GM19099 (cell line): Measurements from ENCODE around the gene MRPL53.

Experiments used
- POLR2A ChIP-seq: IDR thresholded peaks from 3 replicates; pipeline ENCODE4 v1.6.1; 2011; ENCODE audit warnings: low read depth; ENCODE audit not compliant: insufficient read length; ENCODE audit errors: extremely low read depth

MRPL53 gene

DNA sequence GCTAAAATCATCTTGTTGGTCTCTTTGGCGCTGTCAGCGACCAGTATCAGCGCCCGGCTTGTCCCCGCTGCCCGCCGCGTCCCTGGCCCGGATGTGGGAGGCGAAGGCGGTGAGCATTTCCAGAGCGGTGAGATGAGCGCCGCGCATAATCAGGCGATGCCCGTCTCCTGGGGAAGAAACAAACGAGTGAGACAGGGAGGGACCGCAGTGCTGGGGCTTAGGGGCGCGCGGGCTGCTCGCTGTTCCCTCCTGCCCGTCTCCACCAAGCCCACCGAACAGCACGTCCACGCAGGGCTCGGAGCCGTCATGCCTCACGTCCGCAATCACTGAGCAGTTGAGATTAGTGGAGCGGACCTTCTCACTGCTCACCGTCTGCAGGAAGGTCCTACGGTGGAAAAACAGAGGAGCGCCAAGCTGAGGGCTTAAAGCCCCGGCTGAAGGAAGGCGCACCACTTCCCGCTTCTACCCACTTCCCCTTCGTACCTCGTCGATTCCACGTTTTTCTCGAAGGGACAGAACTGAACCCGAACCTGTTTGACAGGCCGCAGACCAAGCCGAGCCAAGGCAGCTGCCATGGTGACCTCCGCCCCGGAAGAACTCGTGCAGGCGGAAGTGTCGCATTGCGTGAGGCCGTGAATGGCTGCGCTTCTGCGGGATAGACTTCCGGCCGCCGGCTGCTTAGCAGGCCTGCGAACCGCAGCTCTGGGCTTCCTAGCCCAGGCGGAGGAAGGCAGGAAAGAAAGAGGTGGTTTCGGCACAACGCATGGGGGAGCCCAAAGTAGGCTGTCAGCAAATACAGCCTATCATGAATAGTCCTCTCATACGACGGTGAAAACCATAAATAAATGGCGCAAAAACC, at the start of gene MRPL53:
Gene MRPL53 (minus strand): TSS at position 595 of the 859 bp plus-strand sequence. CDS start 20 bp downstream, at position 575.
- peak; percentile 91 for TF ChIP-seq POLR2A

DNA sequence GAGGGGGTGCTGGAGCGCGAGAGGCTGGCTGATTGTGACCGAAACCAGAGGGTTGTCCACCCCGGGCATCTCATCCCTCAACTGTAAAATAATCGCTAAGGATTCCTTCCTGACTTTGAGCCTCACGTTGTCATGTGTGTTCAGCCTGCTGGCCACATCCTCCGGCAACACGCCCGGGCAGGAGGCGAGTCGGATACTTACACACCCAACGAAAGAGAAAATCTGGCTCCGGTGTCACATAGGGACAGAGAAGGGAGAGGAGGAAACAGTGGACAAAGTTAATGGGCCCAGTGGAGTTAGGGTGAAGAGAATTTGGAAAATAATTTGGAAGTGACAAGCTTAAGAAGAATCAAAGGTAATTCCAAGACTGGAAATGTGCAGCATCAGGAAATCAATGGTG, 44.2 kb upstream of the MRPL53 start:
- no peak for TF ChIP-seq POLR2A

DNA sequence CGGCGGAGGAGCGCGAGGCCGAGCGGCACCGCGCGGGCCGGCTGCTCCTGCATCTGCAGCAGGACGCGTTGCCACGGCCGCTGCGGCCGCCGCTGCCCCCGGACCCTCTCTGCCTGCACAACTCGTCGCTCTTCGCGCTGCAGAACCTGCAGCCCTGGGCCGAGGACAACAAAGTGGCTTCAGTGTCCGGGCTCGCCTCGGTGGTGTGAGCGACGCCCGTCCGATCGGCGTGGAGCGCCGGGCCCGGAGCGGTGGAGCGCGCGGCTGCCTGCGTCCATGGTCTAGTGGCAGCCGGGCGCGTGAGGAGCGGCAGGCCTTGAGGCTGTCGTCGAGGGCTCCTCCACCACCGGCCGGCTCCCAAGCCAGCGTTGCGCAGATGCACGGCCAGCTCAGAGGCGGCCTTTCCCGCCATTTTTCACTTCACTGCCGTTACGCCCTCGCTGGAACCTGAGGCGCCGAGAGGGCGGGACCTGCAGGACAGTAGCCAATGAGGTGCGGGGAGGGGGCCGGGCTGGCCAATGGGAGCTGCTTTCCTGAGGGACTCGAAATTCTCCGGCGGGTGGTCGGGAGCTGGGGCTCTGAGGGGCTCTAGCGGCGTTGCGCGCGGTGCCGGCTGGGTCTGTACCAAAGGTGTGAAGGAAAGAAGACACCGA, 43.6 kb upstream of the MRPL53 start:
- TF ChIP-seq POLR2A = no peak

DNA sequence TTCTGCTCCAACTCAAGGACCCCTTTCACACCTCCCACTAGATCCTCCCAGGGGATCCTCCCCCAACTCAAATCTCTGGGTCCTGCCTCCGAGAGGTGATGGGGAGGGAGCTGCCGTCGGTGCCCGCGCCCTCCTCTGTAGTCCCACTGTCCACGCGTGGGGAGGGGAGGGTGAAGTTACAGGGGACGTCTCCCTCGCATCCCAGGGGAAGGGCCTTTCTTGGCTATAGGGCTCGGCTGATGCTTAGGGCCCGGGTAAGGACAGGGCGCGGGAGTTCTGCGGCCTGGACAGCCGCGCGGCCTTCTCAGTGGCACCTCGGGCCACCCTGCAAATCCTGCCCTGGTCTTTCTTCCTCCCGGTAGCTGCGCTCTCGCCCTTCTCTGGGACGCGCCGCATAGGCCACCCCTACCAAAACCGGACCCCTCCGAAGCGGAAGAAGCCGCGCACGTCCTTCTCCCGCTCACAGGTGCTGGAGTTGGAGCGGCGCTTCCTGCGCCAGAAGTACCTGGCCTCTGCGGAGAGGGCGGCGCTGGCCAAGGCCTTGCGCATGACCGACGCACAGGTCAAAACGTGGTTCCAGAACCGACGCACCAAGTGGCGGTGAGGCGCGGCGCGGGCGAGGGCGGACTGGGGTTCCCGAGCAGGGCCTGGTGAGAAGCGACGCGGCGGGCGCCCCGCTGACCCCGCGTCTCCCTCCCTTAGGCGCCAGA, 42.9 kb upstream of the MRPL53 start:
- no peak for TF ChIP-seq POLR2A

DNA sequence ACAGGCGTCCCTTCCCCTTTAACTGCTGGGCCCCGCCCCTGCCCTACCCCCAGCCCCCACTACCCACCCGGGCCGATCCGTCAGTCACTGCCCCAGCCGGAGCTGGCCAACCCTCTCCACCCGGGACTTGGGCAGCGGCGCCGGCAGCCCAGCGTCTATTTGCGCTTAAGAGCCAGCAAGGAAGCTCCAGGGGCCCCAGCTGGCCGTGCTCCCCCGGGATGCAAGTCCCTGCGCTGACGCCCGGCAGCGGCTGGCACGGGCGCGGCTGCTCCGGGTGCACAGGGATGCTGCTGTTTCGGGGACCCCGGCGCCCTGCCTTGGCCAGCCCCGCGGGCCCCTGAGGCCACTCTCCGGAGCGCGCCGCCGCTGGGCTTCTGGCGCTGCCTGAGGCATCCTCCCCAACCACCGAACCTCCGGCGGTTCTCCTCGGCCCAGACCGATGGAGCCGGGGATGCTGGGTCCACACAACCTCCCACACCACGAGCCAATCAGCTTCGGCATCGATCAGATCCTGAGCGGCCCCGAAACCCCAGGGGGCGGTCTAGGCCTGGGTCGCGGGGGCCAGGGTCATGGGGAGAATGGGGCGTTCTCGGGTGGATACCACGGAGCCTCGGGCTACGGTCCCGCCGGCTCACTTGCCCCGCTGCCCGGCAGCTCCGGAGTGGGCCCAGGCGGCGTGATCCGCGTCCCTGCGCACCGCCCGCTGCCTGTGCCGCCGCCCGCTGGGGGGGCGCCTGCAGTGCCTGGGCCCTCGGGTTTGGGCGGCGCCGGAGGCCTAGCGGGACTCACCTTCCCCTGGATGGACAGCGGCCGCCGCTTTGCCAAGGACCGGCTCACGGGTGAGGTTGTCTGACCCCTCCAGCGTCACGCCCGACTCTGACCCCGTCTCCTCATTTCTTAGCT, 42.1 kb upstream of the MRPL53 start, which contains the start of gene TLX2:
Gene TLX2 (plus strand): TSS at position 83 of the 903 bp plus-strand sequence. CDS start 357 bp downstream, at position 440.
- TF ChIP-seq POLR2A = no peak

DNA sequence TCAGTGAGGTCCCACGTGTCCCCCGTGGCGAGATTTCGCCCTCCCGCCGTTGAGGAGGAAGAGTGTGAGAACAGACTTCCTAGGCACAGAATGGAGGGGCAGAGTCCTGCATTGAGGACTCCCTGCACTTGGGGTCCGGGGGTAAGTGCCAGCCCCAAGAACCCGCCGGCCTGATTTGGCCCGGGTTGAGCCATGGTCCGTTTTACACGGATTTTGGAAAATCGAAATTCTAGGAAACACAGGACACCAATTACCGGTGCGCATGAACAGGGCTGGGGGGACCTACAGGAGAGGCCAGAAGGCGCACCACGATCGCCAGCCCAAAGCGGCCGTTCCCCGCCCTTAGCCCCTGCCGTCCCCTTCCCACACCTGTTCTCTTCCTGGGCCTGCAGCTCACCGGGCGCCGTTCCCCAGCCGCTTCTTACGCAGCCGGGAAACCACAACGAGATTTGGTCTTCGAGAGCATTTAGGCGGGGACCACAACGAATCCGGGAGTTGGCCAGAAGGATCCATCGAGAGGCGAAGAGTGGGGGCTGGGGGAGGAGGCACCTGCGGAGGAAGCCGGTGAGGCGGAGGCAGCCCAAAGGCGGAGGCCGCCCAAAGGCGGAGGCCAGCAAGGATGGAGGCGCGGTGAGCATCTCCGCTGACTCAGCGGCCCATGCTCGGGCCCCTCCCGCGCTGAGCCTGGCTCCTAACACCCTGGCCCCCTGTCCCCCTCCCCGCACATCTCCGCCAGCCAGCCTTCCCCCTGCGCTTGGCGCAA, 41.3 kb upstream of the MRPL53 start:
- no peak for TF ChIP-seq POLR2A

DNA sequence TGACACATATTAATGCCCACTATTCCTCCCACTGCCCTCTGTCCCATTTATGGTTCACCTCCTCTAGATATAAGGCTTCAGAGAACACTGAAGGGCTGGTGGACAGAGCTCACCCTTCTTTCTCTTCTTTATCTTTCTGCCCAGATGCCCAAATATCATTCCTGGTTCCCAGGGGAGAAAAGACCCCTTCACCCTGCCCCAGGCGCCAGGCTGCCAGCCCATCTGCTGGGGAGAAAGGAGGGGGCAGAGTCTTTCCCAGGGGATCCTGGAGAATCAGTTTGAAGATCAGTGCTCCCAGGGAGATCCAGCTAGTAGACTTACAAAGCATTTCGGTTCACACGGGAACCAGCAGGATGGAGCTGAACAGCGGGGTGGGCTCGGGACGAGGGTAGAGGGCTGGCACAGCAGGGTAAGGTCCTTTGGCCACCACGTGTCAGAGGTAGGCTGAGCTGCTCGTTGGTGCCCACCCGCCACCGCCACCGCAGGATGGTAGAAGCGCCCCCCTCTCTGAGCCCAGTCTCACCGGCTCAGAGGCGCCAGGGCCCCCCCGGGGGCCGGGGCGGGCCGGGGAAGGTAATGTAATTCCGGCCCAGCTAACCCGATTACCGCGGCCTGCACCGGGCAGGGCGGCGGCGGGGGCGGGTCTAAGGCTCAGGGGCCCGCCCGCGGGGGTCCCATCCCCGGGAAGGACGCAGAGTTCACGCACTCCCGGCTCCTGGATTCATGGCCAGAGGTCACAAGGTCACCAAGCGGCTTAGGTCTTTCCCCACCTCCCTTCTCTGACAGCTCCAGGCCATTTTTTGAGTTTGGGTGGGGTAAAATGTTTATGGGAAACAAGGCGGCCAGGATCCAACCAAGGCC, 40.5 kb upstream of the MRPL53 start:
- TF ChIP-seq POLR2A = no peak

DNA sequence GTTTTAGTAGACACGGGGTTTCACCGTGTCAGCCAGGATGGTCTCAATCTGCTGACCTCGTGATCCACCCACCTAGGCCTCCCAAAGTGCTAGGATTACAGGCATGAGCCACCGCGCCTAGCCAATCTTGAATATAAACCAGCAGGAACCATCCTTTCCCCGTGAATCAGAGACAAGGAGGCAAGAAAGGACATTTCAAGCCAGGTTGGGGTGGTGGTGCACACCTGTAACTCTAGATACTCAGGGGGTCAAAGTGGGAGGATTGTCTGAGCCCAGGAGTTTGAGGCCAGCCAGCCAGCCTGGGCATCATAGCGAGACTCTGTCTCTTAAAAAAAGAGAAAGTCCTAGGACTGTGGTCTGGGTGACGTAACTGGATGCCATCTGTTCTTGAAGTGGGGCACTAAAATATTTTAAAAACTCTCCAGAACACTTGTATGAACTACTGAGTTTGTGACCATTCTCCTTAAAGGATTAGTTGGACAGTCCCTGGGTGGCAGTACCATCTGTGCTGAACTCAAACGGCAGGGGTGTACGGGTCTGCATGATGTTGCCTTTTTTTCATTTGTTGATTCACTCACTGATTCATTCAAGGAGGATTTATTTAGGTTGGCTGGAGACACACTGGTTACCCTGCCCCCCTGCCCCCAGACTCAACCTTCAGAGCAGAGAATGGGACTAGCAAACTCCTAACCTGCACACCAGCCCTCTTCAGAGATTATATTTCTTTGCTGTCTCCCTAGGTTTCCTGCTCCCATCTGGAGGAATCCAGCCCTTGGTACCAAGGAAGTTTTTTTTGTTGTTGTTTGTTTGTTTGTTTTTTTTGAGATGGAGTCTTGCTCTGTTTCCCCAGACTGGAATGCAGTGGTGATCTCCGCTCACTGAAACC, 38.9 kb upstream of the MRPL53 start:
- no peak for TF ChIP-seq POLR2A

DNA sequence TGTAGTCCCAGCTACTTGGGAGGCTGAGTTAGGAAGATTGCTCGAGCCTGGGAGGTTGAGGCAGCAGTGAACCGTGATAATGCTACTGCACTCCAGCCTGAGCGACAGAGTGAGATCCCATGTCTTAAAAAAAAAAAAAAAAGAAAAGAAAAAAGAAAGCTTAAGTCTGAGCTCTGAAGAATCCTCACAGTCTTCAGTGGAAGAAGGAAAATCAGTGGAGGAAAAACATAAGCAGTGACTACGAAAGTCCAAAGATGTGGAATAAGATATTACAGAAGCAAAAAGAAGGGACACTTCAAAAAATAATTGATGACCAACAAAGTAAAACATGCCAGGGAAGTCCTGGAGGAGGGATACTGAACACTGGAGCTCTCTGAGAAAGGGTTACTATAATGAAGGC, 37.8 kb upstream of the MRPL53 start:
- TF ChIP-seq POLR2A = no peak

DNA sequence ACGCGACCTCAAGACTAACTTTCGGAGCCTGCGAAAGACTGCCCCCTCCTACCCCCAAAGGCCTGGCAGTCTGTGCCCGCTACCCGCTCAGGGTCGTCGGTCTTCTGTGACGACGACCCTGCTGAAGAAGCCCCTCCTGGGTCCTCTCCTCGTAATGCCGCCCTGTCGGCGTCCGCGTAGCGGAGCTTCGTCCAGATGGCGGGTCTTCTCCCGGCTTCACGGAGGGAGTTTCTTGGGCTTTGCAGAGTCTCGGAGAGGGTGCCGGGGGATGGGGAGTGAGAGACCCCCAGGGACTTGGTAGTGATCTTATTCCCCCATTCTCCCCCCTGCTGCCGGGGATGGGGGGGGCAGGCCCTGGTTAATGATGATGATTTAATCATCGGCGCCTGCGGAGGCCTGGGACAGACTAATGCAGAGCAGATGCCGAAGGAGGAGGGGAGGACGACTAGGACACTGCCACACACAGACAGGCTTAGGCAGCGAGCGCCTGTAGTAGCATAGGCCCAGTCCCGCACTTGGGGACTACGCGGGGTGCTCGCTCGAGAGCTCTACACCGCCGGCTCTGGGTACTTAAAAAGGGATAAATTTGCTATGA, 35.5 kb upstream of the MRPL53 start:
- no peak for TF ChIP-seq POLR2A

DNA sequence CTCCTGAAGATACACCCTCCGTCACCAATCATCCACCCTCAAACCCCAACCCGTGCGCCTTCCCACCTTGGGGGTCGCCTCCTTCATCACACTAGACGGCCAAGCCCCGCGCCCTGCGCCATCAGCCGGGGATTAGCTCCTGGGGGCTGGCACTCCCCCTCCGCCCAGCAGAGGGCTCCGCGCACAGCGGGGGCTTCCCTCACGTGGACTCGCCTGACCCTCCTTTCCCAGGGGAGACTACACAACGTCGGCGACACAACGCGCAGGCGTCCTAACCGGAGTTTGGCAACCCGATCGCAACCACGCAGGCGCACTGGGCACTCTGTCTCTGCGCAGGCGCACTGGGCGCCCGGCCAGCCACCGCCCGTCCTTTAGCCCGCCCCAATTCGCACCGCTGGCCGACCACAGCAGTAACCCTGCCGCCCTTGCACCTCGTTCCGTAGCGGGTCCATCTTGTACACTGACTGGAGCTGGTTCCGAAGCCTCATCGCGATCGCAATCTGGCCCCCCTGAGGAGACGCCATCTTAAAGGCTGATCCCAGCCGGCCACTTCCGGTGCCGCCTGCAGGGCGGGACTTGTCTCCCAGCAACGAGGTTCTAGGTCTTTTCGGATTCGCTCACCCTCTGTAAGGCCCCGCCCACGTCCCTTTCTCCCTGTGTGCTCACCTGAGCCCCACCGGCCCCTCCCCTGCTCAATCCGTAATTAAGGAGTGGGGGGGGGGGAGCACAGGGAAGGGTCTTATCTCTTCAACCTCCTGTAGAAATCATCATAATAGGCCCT, 34.9 kb upstream of the MRPL53 start, which contains the start of gene PCGF1:
Gene PCGF1 (minus strand): TSS at position 551 of the 781 bp plus-strand sequence. CDS start 27 bp downstream, at position 524.
- peak; percentile 90 for TF ChIP-seq POLR2A
